OCI-LY3 (cell line): ENCODE measurements around the gene TOM1L2.

Experiments
- EZH2phosphoT487 ChIP-seq: fragments of 200-600 bp; shearing (Covaris generic); IDR thresholded peaks from 2 replicates; pipeline ENCODE4 v1.6.1; 2018; ENCODE audit warnings: antibody characterized with exemption, mixed run types, low read depth
- TF ChIP-seq, protein P1 (sequence below): fragments of 200-600, 300-600 bp; sonication (generic); IDR thresholded peaks from 2 replicates; pipeline ENCODE4 v1.5.1; 2014; ENCODE audit warnings: antibody characterized with exemption, low read length, low read depth

DNA sequence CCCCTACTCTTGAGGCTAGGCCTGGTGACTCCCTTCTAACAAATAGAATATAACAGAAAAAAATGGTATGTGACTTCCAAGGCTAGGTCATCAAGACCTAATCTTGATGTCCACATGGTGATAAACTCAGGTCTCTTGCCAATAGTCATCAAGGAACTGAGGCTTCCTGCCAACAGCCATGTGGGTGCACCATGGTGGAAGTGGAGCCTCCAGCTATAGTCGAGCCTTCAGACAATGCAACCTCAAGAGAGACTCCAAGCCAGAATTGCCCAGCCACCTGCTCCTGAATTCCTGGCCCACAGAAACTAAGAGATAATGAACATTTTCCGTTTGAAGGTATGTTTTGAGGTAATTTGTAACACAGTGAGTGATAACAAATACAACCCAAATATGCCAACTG lies 79.5 kb downstream of the TOM1L2 start:
- TF ChIP-seq, protein P1, sequence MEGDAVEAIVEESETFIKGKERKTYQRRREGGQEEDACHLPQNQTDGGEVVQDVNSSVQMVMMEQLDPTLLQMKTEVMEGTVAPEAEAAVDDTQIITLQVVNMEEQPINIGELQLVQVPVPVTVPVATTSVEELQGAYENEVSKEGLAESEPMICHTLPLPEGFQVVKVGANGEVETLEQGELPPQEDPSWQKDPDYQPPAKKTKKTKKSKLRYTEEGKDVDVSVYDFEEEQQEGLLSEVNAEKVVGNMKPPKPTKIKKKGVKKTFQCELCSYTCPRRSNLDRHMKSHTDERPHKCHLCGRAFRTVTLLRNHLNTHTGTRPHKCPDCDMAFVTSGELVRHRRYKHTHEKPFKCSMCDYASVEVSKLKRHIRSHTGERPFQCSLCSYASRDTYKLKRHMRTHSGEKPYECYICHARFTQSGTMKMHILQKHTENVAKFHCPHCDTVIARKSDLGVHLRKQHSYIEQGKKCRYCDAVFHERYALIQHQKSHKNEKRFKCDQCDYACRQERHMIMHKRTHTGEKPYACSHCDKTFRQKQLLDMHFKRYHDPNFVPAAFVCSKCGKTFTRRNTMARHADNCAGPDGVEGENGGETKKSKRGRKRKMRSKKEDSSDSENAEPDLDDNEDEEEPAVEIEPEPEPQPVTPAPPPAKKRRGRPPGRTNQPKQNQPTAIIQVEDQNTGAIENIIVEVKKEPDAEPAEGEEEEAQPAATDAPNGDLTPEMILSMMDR, result no peak
- no peak for TF ChIP-seq EZH2phosphoT487
